Frontal cortex (tissue), 4 donors: Measurements from ENCODE around the gene OR6C76. TPM values are rescaled to one million over a fixed set of nuclear protein-coding genes. Genes with fewer than 3 reads are reported as not detected.
"Not testable (repeated sequence)": the region's sequence is repeated elsewhere in the genome, so short reads cannot be mapped to it uniquely, and the experiment has no call there.

Experiments used
- DNase-seq, 2 donors: peaks; one replicate each; pipeline ENCODE4 v3.0.0; 2012; ENCODE audit warnings: low spot score in 2 of 2
- FAIRE-seq: peaks from 2 replicates; lab custom pipeline; 2012; peaks lifted over from hg19 to GRCh38; lab: Jason Lieb, UNC
- total RNA-seq: library from RNA; depleted of rRNA; stranded (reverse); fragments of >200 nt; gene quantifications from one replicate; pipeline ENCODE4 v1.2.3, GENCODE V29; 2014
- donor health status: control.
- donor health status: control.
- donor health status: control.

The OR6C76 gene
- total RNA-seq, 1 donor from 2014 or later: not detected

DNA sequence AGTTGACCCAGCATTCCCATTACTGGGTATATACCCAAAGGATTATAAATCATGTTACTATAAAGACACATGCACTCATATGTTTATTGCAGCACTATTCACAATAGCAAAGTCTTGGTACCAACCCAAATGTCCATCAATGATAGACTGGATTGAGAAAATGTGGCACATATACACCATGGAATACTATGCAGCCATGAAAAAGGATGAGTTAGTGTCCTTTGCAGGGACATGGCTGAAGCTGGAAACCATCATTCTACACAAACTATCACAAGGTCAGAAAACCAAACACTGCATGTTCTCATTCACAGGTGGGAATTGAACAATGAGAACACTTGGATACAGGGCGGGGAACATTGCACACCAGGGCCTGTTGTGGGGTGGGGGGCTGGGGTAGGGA, 38.9 kb downstream of the OR6C76 start:
- not testable (repeated sequence) for DNase-seq, FAIRE-seq

DNA sequence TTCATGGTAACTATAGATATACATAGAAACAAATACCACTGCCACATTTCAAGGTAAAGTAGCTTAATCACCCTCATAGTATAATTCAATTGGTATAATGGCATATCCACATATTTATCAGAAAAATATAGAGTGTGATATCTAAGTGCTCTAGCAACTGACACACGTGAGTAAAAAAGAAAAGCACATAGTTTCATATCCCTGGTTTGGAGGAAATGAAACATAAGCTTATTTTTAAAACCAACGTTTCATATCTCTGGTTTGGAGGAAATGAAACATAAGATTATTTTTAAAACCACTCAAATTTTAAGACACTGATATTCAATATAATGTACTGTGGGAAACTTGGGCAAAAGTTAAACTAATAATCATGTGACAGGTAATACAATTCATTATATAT, 41.8 kb downstream of the OR6C76 start:
- no peak for DNase-seq
- no peak for FAIRE-seq

DNA sequence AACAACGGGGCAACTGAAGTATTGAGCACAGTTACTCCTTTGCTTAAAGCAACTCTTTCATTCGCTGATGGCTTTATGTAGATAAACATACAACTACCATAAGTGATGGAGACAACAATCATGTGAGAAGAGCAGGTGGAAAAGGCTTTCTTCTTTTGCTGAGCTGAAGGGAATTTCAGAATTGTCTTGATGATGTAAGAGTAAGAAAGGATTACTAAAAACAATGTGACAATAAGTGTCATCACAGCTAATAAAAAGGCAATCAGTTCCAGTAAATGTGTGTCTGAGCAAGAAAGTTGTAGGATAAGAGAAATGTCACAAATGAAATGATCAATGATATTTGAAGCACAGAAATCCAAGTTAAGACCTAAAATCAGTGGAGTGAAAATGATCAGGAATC, 43.2 kb downstream of the OR6C76 start:
- no peak for FAIRE-seq
- DNase-seq: no peak

DNA sequence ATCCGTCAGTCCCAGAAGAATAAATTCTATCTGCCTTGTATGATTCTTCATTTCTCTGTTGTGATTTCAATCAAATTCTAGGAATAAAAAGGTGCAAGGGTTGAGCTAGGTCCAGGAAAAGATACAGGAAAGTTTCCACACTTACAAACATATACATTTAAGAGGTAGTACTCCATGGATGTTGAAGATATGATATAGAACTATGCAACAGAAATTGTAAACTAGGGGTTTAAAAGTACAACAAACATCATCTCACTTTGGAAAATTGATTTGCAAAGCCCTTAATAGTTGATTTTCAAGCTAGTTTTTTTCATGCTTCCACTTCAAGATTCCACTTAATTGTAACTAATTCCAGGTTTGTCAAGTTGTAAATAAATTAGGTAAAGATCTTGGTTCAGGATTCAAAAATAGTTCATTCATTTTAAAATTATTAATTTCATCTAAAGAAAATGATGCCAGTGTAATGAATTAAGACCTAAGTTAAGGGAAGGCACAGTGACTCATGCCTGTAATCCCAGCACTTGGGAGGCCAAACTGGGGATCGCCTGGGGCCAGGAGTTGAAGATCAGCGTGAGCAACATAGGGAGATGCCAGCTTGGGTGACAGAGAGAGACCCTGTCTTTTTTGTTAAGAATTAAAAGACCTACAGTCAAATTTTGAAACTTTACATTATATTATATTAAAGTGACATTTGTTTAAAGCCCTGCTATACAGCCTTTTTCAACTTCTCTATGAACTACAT, 44.2 kb downstream of the OR6C76 start, which contains the start of gene OR6C70:
Gene OR6C70, minus strand, starts transcription at position 51 of the 742 bp plus-strand sequence. Its CDS starts 0 bp downstream, at position 51.
- no peak for DNase-seq
- no peak for FAIRE-seq

DNA sequence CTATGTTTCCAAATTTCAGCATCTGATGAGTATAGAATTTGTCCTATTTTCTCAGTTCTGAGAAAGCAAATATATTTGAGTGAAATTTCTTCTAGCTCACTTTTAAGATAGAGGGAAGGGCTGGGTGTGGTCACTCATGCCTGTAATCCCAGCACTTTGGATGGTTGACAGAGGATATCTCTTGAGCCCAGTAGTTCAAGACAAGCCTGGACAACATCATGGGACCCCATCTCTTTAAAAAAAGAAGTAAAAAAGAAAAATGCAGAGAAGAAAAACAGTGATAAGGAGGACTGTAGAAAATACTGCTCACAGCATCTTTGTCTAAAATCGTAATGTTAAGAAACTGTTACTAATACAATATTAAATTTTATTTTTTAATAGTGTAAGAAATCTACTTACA, 46.2 kb downstream of the OR6C76 start:
- FAIRE-seq: no peak
- no peak for DNase-seq

Other genes with a start within 250 kb of the OR6C76 start
- not detected for gene OR10A7, start 205.2 kb upstream of the OR6C76 start, total RNA-seq
- gene OR6C74, start 181.6 kb upstream of the OR6C76 start, total RNA-seq: not detected
- gene OR6C6, start 129.7 kb upstream of the OR6C76 start, total RNA-seq: not detected
- not detected for gene OR6C1, start 111.9 kb upstream of the OR6C76 start, total RNA-seq
- not detected for gene OR6C3, start 95.5 kb upstream of the OR6C76 start, total RNA-seq
- gene OR6C75, start 63.3 kb upstream of the OR6C76 start, total RNA-seq: not detected
- not detected for gene OR6C65, start 25.7 kb upstream of the OR6C76 start, total RNA-seq
- gene OR6C2, start 17.8 kb downstream of the OR6C76 start, total RNA-seq: not detected
- gene OR6C70, start 43.9 kb downstream of the OR6C76 start, total RNA-seq: not detected
- not detected for gene OR6C68, start 66.1 kb downstream of the OR6C76 start, total RNA-seq
- not detected for gene OR6C4, start 123.3 kb downstream of the OR6C76 start, total RNA-seq
- not detected for gene OR2AP1, start 146.2 kb downstream of the OR6C76 start, total RNA-seq
- gene OR10P1, start 210.6 kb downstream of the OR6C76 start, total RNA-seq: not detected